ENCODE measurements around the gene MORC4.

- TF ChIP-seq MAX (IDR thresholded peaks at IDR 0.05; ENCODE audit: low read depth, low read length) (no peak), POLR2A (IDR thresholded peaks at IDR 0.05; ENCODE audit: extremely low read depth, insufficient read length) (no peak)
- TF ChIP-seq, protein P1, sequence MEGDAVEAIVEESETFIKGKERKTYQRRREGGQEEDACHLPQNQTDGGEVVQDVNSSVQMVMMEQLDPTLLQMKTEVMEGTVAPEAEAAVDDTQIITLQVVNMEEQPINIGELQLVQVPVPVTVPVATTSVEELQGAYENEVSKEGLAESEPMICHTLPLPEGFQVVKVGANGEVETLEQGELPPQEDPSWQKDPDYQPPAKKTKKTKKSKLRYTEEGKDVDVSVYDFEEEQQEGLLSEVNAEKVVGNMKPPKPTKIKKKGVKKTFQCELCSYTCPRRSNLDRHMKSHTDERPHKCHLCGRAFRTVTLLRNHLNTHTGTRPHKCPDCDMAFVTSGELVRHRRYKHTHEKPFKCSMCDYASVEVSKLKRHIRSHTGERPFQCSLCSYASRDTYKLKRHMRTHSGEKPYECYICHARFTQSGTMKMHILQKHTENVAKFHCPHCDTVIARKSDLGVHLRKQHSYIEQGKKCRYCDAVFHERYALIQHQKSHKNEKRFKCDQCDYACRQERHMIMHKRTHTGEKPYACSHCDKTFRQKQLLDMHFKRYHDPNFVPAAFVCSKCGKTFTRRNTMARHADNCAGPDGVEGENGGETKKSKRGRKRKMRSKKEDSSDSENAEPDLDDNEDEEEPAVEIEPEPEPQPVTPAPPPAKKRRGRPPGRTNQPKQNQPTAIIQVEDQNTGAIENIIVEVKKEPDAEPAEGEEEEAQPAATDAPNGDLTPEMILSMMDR (IDR thresholded peaks at IDR 0.05; ENCODE audit: low read depth, low read length), result no peak
Observed at GRCh38 chrX:106927023-106927422, 73.0 kb downstream of the MORC4 start.

Measured in NB4 (cell line).